Endothelial cell of umbilical vein (primary cell): ENCODE measurements around the gene ZNRF3. TPM values are rescaled to one million over a fixed set of nuclear protein-coding genes. Genes with fewer than 3 reads are reported as not detected.

Source experiments
- BruUV-seq: library from RNA; stranded (reverse); fragments of 400-500 nt; replicated peaks from 2 replicates; lab custom pipeline; 2021; lab: Mats Ljungman, UMichigan
- CTCF ChIA-PET: fragments of 300-600, 350-600 bp; sonication (Branson Sonifier 250); formaldehyde crosslinking; loops from one replicate; lab custom pipeline; 2021; ENCODE audit warnings: antibody characterized with exemption, inconsistent platforms; lab: Charles Lee
- POLR2A ChIA-PET: fragments of 300-600, 350-600 bp; sonication (Branson Sonifier 250); formaldehyde crosslinking; loops from one replicate; lab custom pipeline; 2021; ENCODE audit warnings: antibody characterized with exemption, inconsistent platforms; lab: Charles Lee
- DNase-seq: peaks from one replicate; pipeline ENCODE4 v3.0.0-alpha.2; 2011; ENCODE audit warnings: low read depth, low spot score
- FAIRE-seq: peaks from 2 replicates; lab custom pipeline; 2011; peaks lifted over from hg19 to GRCh38; lab: Jason Lieb, UNC
- H2AFZ ChIP-seq: 2 replicates; pipeline ENCODE4 v1.6.0; 2012; ENCODE audit warnings: low read depth, low read length, control low read depth, inconsistent platforms
- H3K27ac ChIP-seq: 2 replicates; pipeline ENCODE4 v1.5.1; 2011; ENCODE audit warnings: low read depth, mild to moderate bottlenecking, control low read depth, low read length, moderate library complexity; ENCODE audit not compliant: insufficient read depth
- H3K27me3 ChIP-seq, 2 experiments: 2 replicates each; pipeline versions ENCODE4 v1.6.0 to v1.6.1; 2011; ENCODE audit warnings: low read length in 2 of 2, mixed read lengths in 1 of 2; ENCODE audit not compliant: control insufficient read depth in 2 of 2, insufficient read depth in 2 of 2
- H3K36me3 ChIP-seq, 2 experiments: 2 replicates in 1 of 2; 3 replicates in 1 of 2; pipeline ENCODE4 v1.5.1; 2011; ENCODE audit warnings: low read length in 2 of 2, mild to moderate bottlenecking in 1 of 2, moderate library complexity in 1 of 2; ENCODE audit not compliant: control insufficient read depth in 2 of 2, insufficient read depth in 2 of 2; ENCODE audit errors: extremely low read depth in 1 of 2
- H3K4me1 ChIP-seq: 3 replicates; pipeline ENCODE4 v1.5.1; 2011; ENCODE audit warnings: mild to moderate bottlenecking, low read length; ENCODE audit not compliant: control insufficient read depth, insufficient read depth; ENCODE audit errors: extremely low read depth
- H3K4me2 ChIP-seq: 2 replicates; pipeline ENCODE4 v1.6.1; 2011; ENCODE audit warnings: low read length, control low read depth, mixed read lengths; ENCODE audit not compliant: insufficient read depth
- H3K4me3 ChIP-seq, 3 experiments: fragments of 200-600 bp in 1 of 3; sonication (generic), shearing (Covaris generic) in 1 of 3; replicated peaks in 1 of 3; 2 replicates each; pipeline ENCODE4 v1.5.1; 2011 to 2016; ENCODE audit warnings: control low read depth in 3 of 3, low read length in 3 of 3, mild to moderate bottlenecking in 2 of 3, inconsistent platforms in 1 of 3, low read depth in 1 of 3, moderate library complexity in 1 of 3; ENCODE audit not compliant: insufficient read depth in 1 of 3
- H3K79me2 ChIP-seq: 2 replicates; pipeline ENCODE4 v1.6.0; 2012; ENCODE audit warnings: low read length, inconsistent platforms; ENCODE audit not compliant: control insufficient read depth, insufficient read depth
- H3K9ac ChIP-seq: replicated peaks from 2 replicates; pipeline ENCODE3; 2011; ENCODE audit warnings: low read length, control low read depth; ENCODE audit not compliant: insufficient read depth; ENCODE audit errors: extremely low read depth
- H3K9me1 ChIP-seq: replicated peaks from 3 replicates; pipeline ENCODE4 v1.6.0; 2011; ENCODE audit warnings: mild to moderate bottlenecking, low read length; ENCODE audit not compliant: control insufficient read depth, insufficient read depth; ENCODE audit errors: extremely low read depth
- H3K9me3 ChIP-seq: replicated peaks from 2 replicates; pipeline ENCODE4 v1.5.1; 2012; ENCODE audit warnings: low read length, inconsistent platforms; ENCODE audit not compliant: control insufficient read depth, insufficient read depth
- H4K20me1 ChIP-seq: replicated peaks from 2 replicates; pipeline ENCODE3; 2011; ENCODE audit warnings: mild to moderate bottlenecking, low read length; ENCODE audit not compliant: control insufficient read depth, insufficient read depth; ENCODE audit errors: extremely low read depth
- CTCF ChIP-seq, 2 donors: IDR thresholded peaks; 1 replicate in 1 of 2; 2 replicates in 1 of 2; pipeline ENCODE4 v1.5.1; 2011; ENCODE audit warnings: low read length in 2 of 2, mild to moderate bottlenecking in 2 of 2, moderate library complexity in 2 of 2, control low read depth in 1 of 2, inconsistent platforms in 1 of 2, low read depth in 1 of 2; ENCODE audit not compliant: insufficient read depth in 1 of 2; ENCODE audit errors: extremely low read depth in 1 of 2
- EZH2 ChIP-seq: IDR thresholded peaks from 2 replicates; pipeline ENCODE4 v1.6.1; 2012; ENCODE audit warnings: borderline replicate concordance, low read depth, mild to moderate bottlenecking, moderate library complexity, low read length, inconsistent platforms; ENCODE audit not compliant: severe bottlenecking
- FOS ChIP-seq: IDR thresholded peaks from 2 replicates; pipeline ENCODE4 v1.6.1; 2011; ENCODE audit warnings: mild to moderate bottlenecking, low read length, moderate library complexity, borderline replicate concordance; ENCODE audit not compliant: insufficient read depth
- GATA2 ChIP-seq: IDR thresholded peaks from 2 replicates; pipeline ENCODE4 v1.7.0; 2011; ENCODE audit warnings: low read depth, mild to moderate bottlenecking, moderate library complexity, mixed read lengths, low read length; ENCODE audit not compliant: insufficient read length, insufficient read depth
- JUN ChIP-seq: IDR thresholded peaks from 2 replicates; pipeline ENCODE4 v1.6.1; 2011; ENCODE audit warnings: borderline replicate concordance, low read depth; ENCODE audit not compliant: insufficient read length, insufficient read depth
- MAX ChIP-seq: IDR thresholded peaks from 2 replicates; pipeline ENCODE4 v1.6.1; 2011; ENCODE audit not compliant: insufficient read depth, insufficient read length
- MYC ChIP-seq: IDR thresholded peaks from one replicate; pipeline ENCODE4 v1.6.1; 2011; ENCODE audit warnings: mild to moderate bottlenecking, low read depth, low read length
- POLR2A ChIP-seq: IDR thresholded peaks from 2 replicates; pipeline ENCODE4 v1.6.1; 2012; ENCODE audit warnings: low read depth, mild to moderate bottlenecking, control low read depth, low read length
- POLR2AphosphoS5 ChIP-seq: IDR thresholded peaks from 2 replicates; pipeline ENCODE4 v1.6.1; 2012; ENCODE audit warnings: low read depth, mild to moderate bottlenecking, control low read depth, low read length, moderate library complexity; ENCODE audit not compliant: insufficient read depth
- dilution Hi-C: fragments of 300-500 bp; cut with MboI; formaldehyde crosslinking; loops from one replicate; pipeline ENCODE4 v1.15.0; 2019; ENCODE audit warnings: low sequenced_read_pairs; ENCODE audit not compliant: extremely low pct_ligation_motif_present
- intact Hi-C: fragments of 100-400 bp; cut with micrococcal nuclease; formaldehyde crosslinking; loops from one replicate; pipeline ENCODE4 v1.10.0; 2022
- polyA plus RNA-seq, 4 experiments: library from polyadenylated mRNA; depleted of rRNA in 3 of 4; stranded (reverse) in 3 of 4; unstranded in 1 of 4; fragments of >200 nt; gene quantifications; 2 replicates each; pipeline versions ENCODE4 v1.2.1 to v1.2.3, GENCODE V29; 2011 to 2012; ENCODE audit warnings: missing spikeins in 1 of 4
- total RNA-seq: library from RNA; stranded (reverse); gene quantifications from 2 replicates; pipeline ENCODE4 v1.2.3, GENCODE V29; 2021

ZNRF3 gene
- total and polyA plus RNA-seq, 2 donors (not counting 3 experiments of a cell fraction or from before 2014, with no cell fraction given): 2.7 to 5.2 TPM

GRCh38 chr22:29032014-29032475 lies 148.7 kb downstream of the ZNRF3 start:
- peak overlapping the region; percentile 23 for H3K4me2 ChIP-seq
- no peaks in the 10 kb centered on the region for H3K9me1 ChIP-seq
- H3K36me3 ChIP-seq: no peaks in the 10 kb centered on the region
- intact Hi-C loops (loop anchor here (5.0 kb wide), 1 partner anchor 100 kb away; no protein-coding TSS in a partner anchor), dilution Hi-C loops (no loop called here)
- H3K27me3 ChIP-seq: no peaks in the 10 kb centered on the region
- no peak overlapping the region for H3K4me3 ChIP-seq
- H3K4me1 ChIP-seq: peaks cover 27% of the 10 kb centered on the region
- no peak for TF ChIP-seq MYC
- no peak for TF ChIP-seq POLR2AphosphoS5
- no peak for TF ChIP-seq CTCF (IDR thresholded peaks at IDR 0.05; ENCODE audit: extremely low read depth in 1 of 2, insufficient read depth in 1 of 2, low read depth in 1 of 2, low read length in 2 of 2)
- no peak for TF ChIP-seq POLR2A
- no peak for TF ChIP-seq FOS
- TF ChIP-seq EZH2: no peak
- TF ChIP-seq GATA2: no peak
- no peak for TF ChIP-seq MAX
- no peak for TF ChIP-seq JUN
- DNase-seq: no peak
- no peaks in the 10 kb centered on the region for H3K79me2 ChIP-seq
- peak overlapping the region; percentile 21 for H2AFZ ChIP-seq
- ChIA-PET CTCF (interaction anchor here (0.9 to 3.2 kb wide), 6 partner anchors 9 to 431 kb away, joined by 3 to 38 read pairs (median 6); no protein-coding TSS in a partner anchor), POLR2A (interaction anchor here (0.6 kb wide), 1 partner anchor 102 kb away, joined by 3 read pairs; no protein-coding TSS in a partner anchor)
- H3K9ac ChIP-seq: peak overlapping the region; percentile 74
- H4K20me1 ChIP-seq: no peaks in the 10 kb centered on the region
- H3K9me3 ChIP-seq: no peaks in the 10 kb centered on the region
- no TSS peak for BruUV-seq
- FAIRE-seq: no peak
- peak overlapping the region; percentile 99 for H3K27ac ChIP-seq
